Stomach (tissue), 4 donors: Measurements from ENCODE around the gene FAM151A.

ENCODE experiments used
- CTCF ChIP-seq, 7 experiments: fragments of 450-650 bp in 4 of 7; fragments of 200-600 bp in 3 of 7; sonication (generic) in 3 of 7; IDR thresholded peaks; one replicate each; pipeline ENCODE4 v1.5.1; 2016 to 2019; ENCODE audit warnings: antibody characterized with exemption in 7 of 7, control low read depth in 2 of 7, mild to moderate bottlenecking in 1 of 7
- EP300 ChIP-seq: sonication (generic); formaldehyde crosslinking; IDR thresholded peaks from one replicate; pipeline ENCODE4 v1.6.1; 2017; ENCODE audit warnings: antibody characterized with exemption
- POLR2A ChIP-seq, 4 donors: fragments of 450-650 bp; IDR thresholded peaks; one replicate each; pipeline ENCODE4 v1.6.1; 2016; ENCODE audit warnings: antibody characterized with exemption in 4 of 4, control low read depth in 2 of 4, mild to moderate bottlenecking in 1 of 4, moderate library complexity in 1 of 4

- TF ChIP-seq CTCF (IDR thresholded peaks at IDR 0.05) (no peak), POLR2A (IDR thresholded peaks at IDR 0.05) (no peak), EP300 (no peak)
These were observed 40.4 kb upstream of the FAM151A start for GRCh38 chr1:54663725-54664124.
